AG04449 (cell line): ENCODE data around the gene CIB2.

Experiments used
- CTCF ChIA-PET: fragments of 350-600 bp; formaldehyde crosslinking; extraction: SDS; loops from one replicate; lab custom pipeline; 2021; ENCODE audit warnings: antibody characterized with exemption; lab: Yijun Ruan, JAX
- POLR2A ChIA-PET: fragments of 400-600, 350-600 bp; formaldehyde crosslinking; extraction: SDS; loops from one replicate; lab custom pipeline; 2020; ENCODE audit warnings: antibody characterized with exemption, inconsistent platforms; lab: Yijun Ruan, JAX
- DNase-seq: peaks from one replicate; pipeline ENCODE4 v3.0.0-alpha.2; 2010; ENCODE audit warnings: low read depth, low spot score
- H3K4me3 ChIP-seq: 2 replicates; pipeline ENCODE4 v1.5.1; 2011; ENCODE audit warnings: low read depth, mild to moderate bottlenecking, control low read depth, low read length
- TF ChIP-seq, protein P1 (sequence below): IDR thresholded peaks from one replicate; pipeline ENCODE4 v1.5.1; 2011; ENCODE audit warnings: mild to moderate bottlenecking, moderate library complexity, low read length, control low read depth, inconsistent platforms; ENCODE audit not compliant: insufficient read depth; ENCODE audit errors: missing control alignments

Gene CIB2

GRCh38 chr15:78174401-78174800, 43.2 kb upstream of the CIB2 start:
- CTCF ChIA-PET, result interaction anchor here (1.1 to 7.7 kb wide), 4 partner anchors 9 to 70 kb away, joined by 3 to 127 read pairs (median 4); no protein-coding TSS in a partner anchor
- DNase-seq, result no peak

GRCh38 chr15:78171864-78172472, 40.7 kb upstream of the CIB2 start:
- TF ChIP-seq, protein P1, sequence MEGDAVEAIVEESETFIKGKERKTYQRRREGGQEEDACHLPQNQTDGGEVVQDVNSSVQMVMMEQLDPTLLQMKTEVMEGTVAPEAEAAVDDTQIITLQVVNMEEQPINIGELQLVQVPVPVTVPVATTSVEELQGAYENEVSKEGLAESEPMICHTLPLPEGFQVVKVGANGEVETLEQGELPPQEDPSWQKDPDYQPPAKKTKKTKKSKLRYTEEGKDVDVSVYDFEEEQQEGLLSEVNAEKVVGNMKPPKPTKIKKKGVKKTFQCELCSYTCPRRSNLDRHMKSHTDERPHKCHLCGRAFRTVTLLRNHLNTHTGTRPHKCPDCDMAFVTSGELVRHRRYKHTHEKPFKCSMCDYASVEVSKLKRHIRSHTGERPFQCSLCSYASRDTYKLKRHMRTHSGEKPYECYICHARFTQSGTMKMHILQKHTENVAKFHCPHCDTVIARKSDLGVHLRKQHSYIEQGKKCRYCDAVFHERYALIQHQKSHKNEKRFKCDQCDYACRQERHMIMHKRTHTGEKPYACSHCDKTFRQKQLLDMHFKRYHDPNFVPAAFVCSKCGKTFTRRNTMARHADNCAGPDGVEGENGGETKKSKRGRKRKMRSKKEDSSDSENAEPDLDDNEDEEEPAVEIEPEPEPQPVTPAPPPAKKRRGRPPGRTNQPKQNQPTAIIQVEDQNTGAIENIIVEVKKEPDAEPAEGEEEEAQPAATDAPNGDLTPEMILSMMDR, result no peak
- POLR2A ChIA-PET, result no interaction called here
- no peak overlapping the region for H3K4me3 ChIP-seq
- no peak for DNase-seq
- CTCF ChIA-PET, result interaction anchor here (0.8 to 1.8 kb wide), 5 partner anchors 24 to 213 kb away, joined by 3 to 6 read pairs (median 5); no protein-coding TSS in a partner anchor

More at GRCh38 chr15:78174401-78174800, 43.2 kb upstream of the CIB2 start:
- TF ChIP-seq, protein P1, result no peak
- H3K4me3 ChIP-seq, result no peak overlapping the region
- POLR2A ChIA-PET, result no interaction called here

DNA sequence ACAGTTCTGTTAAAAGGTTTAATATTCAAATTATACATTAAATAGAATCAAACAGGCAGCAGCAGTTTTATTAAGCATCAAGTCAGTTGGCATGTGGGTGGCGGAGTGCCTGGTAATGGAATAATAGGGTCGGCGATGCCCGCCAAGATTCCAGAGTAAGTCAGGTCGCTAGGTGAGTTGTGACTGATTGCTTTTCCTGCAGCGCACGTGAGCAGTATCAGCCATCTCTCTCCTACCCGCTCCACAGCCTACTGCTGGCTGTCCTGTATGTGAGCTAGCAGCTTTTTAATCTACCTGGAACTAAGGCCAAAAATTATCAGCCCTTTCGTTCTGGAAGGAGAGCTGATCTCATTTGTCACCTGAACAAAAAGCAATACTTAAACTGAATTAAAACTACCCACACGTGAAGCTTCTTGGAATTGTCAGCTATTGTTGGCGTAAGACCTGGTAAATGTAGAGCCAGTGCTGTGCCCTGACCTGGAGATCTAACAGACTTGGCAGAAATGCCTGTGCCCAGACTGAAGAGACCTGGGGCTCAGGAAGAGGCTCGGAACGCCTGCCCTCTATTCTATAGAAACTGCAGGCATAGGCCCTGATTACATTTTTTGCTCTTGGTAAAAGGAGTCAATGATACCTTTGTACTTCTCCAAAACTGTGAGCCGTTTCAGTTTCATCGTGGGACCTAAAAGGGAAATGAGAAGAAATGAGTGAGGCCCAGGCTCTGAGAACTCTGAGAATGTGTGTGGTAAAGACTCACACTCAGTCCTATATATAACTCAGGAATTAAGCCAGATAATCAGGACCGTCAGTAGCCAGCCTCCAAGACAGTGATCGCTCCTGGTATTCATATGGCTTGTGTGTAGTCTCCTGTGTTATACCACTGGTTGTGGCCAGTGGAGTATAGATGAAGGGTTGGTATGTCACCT, 39.9 kb upstream of the CIB2 start:
- no peak overlapping the region for H3K4me3 ChIP-seq
- TF ChIP-seq, protein P1, result no peak
- ChIA-PET CTCF (interaction anchor here (1.3 to 2.5 kb wide), 2 partner anchors 23 to 69 kb away, joined by 6 read pairs; no protein-coding TSS in a partner anchor), POLR2A (no interaction called here)
- no peak for DNase-seq

GRCh38 chr15:78168608-78169007, 37.4 kb upstream of the CIB2 start:
- TF ChIP-seq, protein P1, result no peak
- ChIA-PET CTCF (interaction anchor here (0.7 to 2.5 kb wide), 5 partner anchors 9 to 72 kb away, joined by 3 to 11 read pairs (median 3); no protein-coding TSS in a partner anchor), POLR2A (no interaction called here)
- H3K4me3 ChIP-seq, result no peak overlapping the region
- no peak for DNase-seq

DNA sequence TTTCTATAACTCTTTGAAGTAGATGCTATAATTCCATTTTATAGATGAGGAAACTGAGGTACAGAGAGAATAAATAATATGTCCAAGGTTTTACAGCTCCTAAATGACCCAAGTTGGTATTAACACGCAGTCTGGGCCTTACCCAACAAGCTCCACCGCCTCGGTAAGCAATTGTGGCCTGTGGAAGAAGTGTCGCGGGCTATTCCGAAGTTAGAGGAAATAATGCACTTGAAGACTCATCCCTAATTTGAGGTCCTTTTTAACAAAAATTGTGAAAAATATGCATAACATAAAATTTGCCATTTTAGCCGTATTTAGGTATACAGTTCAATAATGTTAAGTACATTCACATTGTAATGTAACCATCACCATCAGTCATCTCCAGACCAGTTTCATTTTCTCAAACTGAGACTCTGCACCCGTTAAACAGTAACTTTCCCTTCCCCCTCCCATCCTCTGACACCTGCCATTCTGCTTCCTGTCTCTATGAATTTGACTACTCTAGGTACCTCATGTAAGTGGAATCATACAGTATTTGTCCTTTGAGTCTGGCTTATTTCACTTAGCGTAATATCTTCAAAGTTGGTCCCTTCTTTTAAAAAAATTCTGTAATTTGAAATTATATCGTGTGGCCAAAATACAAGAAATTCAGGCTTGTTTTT, 36.1 kb upstream of the CIB2 start:
- ChIA-PET CTCF (interaction anchor here (1.0 to 2.4 kb wide), 3 partner anchors 10 to 27 kb away, joined by 3 to 11 read pairs (median 9); no protein-coding TSS in a partner anchor), POLR2A (no interaction called here)
- TF ChIP-seq, protein P1, result no peak
- no peak overlapping the region for H3K4me3 ChIP-seq
- no peak for DNase-seq
